Measurements from ENCODE around the gene SLC25A27.

Gene SLC25A27

DNA sequence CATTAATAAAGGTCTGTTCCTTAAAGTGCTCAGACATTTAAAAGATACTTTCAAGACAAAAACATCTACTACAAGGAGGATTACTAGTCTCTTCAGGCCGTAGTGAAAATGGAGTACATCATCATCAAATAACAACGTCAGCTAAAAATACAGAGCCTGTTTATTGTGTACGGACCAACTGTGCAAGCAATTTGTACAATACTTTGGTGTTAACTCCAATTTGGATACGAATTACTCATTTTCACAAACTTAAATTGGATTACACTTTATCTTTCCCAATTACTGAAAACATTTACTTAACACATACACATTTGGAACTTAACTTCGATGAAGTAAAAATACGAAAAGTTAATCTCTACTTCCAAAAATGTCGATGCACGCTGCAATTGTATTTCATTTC is 959 bp upstream of the SLC25A27 start:
- FAIRE-seq, result peak; percentile 64

DNA sequence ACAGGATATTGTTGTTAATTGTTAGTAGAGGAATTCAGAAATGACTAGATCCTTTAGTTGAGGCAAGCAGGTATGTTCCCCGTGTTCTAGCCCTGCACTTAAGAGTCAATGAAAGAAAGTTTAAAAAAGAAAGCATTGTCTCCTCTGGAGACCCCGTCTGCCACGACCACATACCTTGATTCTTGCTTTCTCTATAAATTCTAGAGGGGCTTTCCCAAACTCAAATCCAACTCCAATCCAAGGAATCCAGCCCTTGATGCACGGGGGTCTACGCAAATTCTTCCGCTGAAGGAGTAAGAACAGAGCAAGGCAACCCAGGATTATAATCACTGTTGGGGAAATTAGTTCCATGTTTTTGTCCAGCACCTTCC is 558 bp upstream of the SLC25A27 start:
- FAIRE-seq, result no peak

DNA sequence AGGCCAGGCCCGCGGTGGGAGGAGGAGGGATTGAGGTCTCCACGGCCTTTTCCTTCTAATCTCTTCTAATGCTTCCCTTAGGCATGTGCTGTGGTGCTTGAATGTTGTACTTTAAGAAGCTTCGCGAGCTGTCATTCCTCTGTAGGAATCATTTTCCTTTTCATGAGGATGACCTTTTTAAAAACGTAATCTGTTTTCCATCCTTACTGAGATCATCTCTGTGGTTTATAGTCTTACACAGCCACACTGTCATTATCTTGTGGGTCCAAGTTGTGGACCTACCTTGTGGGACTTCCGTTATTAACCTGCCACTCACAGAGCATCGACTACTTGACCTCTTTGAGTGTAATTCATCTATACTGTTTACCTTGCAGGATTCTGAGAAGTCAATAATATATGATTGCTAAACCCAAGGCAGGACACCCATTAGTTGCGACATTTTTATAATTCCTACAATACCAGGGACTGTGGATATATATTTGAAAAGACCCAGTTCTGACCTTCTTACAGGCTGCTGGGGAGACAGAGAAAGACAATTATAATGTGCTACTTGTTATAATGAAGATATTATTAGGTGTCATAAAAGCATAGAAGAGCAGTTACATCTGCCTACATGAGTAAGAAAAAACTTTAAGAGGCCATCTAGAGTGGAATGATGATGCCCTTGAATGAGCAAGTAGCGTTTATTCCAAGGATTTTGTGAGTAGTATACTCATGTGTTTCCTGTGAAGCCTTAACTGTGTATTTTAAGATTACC is 842 bp downstream of the SLC25A27 start:
- no peak for FAIRE-seq

DNA sequence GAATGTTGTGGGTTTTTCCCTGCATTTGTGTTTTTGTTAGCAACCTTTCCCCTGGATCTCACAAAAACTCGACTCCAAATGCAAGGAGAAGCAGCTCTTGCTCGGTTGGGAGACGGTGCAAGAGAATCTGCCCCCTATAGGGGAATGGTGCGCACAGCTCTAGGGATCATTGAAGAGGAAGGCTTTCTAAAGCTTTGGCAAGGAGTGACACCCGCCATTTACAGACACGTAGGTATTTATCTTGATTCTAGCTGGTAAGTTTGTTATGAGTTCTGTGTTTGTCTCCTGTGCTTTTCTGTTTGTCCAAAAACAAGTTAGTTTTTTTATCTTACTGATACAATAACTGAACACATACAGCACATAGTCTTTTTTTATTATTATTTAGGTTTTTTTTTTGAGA is 3.0 kb downstream of the SLC25A27 start:
- FAIRE-seq, result no peak

DNA sequence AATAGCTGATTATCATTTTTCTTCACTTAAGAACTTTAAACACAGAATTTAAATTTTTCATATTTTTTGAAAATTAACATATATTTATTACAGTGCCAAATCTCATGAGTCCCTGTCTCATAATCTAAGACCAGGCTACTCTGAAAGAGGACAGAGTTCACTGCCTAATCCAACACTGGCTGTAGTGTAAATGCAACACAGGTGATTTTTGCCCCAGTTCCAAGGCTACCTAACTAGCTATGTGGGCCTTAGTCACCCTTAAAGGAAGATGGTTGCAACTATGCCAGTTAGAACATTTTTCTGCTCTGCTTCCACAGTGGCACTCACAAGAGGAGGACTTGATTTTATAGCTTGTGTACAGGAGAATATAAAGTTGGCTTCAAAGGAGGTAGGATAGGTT is 4.9 kb downstream of the SLC25A27 start:
- FAIRE-seq, result no peak

DNA sequence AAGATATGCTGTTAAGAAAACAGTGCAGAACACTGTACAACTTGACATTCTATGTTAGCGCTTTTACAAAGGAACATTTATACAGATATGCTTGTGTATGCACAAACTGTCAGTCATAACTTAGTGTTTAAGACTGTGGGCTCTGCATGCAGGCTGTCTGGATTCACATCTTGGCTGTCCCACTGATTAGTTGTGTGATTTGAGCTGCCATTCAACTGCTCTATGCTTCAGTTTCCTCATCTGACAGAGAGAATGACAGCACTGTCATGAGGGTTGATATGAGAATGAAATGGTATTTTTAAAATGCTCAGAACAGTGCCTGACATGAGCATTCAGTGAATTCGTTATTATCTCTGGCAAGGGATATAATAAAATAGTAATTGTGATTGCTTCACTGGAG is 8.7 kb downstream of the SLC25A27 start:
- FAIRE-seq, result no peak

DNA sequence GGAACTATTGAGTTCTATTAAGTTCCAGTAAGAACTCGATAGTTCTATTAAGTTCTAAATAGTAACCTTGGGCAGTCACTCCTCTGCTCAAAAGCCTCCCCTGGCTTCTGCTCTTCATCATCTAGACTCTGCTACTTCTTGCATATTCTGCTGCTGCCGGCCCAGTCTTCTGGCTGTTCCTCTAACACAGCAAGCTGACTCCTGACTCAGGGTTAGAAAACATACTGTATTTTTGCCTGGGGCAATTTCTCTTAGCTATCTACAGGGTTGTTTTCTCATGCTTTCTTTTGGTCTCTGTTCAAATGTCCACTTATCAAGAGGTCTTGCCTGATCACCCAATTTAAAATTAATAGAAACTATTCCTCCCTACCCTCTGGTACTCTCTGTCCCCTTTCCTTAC is 14.6 kb downstream of the SLC25A27 start:
- no peak for FAIRE-seq

DNA sequence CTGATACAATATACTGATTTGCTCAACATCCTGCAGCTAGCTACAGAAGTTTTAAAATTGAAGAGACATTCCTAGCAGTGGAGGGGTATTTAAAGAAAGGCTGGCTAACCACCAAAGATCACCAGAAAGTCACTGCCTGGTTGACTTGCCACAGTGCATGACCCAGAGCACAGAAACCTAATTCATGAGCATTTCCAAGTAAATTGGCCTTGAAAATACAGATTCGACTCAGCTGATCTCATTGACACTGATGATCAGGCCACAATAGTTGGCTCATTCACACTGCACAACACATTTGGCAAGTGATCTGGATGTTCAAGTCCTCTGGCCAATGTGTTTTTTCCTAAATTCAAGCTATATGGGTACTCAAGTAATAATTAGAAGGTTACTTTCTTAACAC is 21.6 kb downstream of the SLC25A27 start:
- no peak for FAIRE-seq

DNA sequence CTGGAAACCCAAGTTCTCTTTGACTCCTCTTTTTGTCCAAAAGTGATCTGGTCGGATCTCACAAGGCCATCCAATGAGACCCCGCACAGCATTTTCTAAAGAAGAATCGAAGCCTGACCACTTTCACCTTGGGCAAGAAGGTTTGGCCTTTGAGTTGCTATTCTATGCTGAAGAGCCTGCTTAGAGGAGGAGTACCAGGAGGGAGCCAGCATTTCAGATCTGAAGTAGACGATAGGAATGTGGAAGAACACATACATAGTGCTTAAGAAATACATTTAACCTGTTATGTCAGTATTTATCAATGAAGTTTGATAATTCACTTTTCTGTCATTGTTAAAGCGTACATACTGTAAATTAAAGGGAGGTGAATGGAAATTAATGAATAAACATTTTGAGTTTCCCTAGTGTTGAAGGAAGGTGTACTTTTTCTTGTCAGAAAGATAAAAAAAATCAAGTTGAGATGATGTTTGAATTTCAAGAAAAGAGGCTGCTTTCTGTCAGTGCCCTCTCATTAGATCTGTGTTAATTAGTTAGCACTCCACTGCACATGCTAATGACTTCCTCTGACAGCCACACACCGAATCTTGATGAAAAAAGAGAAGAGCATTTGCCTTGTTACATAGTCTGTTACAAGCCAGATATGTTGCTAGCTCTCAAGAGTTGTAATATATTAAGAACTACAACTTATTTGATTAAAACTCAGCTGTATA is 24.0 kb downstream of the SLC25A27 start:
- FAIRE-seq, result no peak

DNA sequence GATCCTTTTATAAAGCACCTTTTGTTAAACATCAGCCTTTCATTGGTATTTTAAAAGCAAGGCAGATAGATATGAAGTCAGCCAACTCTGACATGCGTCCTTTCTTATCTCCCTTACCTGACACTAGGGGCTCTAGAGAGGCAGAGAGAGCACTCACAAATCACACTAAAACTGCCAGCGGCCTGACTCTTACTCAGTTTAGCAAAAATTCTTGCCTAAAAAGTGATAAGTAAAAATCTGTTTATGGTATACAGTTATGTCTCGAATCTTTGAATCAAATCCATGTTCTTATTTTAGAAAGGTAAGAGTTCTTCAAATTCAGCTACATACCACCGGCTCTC is 24.5 kb downstream of the SLC25A27 start:
- FAIRE-seq, result no peak

DNA sequence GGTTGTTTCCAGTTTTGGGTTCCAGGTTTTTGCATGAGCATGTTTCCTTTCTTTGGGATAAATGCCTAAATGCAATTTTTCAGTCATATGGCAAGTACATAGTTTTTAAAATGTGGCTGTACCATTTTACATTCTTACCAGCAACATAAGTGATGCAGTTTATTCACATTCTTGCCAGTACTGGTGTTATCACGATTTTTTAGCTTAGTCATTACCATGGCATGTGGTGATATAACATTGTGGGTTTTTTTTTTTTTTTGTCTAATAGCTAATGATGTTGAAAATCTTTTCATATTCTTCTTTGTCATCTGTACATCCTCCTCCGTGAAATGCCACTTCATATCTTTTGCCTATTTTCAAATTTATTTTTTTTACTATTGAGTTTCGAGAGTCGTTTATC is 32.0 kb downstream of the SLC25A27 start:
- FAIRE-seq, result no peak

DNA sequence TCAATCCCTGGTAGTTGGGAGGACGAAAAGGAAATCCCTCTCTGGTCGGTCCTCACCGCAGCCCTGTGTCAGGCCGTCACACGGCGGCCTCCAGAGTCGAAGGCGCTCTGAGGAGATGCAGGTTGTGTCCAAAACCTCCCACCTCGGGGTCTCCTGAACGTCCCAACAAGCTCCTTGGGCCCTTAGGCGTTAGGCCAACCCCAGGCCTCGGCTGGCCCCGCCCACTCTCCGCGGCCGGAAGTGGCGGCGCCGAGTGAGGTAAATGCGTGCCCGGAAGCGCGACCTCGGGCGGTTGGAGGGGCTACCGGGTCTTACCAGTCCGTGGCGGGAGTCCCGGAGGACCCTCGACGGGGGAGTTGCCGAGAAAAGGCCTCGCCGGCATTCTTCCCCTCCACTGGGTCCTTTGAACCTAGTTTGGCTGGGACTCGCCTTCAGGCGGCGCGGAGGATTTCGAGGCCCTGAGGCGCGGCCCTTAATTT is 34.9 kb downstream of the SLC25A27 start, which contains the start of gene TDRD6:
TDRD6 (plus strand) TSS at position 267 of the 479 bp plus-strand sequence. CDS start 244 bp downstream, outside the sequence.
- FAIRE-seq, result no peak

DNA sequence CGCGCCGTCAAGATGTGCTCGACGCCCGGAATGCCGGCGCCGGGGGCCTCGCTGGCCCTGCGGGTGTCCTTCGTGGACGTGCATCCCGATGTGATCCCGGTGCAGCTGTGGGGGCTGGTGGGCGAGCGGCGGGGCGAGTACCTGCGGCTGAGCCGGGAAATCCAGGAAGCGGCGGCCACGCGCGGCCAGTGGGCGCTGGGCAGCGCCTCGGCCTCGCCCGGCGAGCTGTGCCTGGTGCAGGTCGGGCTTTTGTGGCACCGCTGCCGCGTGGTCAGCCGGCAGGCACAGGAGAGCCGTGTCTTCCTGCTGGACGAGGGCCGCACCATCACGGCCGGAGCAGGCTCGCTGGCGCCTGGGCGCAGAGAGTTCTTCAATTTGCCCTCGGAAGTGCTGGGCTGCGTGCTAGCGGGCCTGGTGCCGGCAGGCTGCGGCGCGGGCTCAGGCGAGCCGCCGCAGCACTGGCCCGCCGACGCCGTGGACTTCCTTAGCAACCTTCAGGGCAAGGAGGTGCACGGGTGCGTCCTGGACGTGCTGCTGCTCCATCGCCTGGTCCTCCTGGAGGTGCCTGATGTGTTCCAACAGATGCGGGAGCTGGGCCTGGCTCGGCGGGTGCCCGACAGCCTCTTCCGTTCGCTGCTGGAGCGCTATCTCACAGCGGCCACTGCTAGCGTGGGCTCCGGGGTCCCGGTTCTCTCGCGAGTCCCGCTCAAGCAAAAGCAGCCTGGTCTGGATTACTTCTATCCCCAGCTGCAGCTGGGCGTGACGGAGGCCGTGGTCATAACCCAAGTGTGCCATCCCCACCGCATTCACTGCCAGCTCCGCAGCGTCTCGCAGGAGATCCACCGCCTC is 35.6 kb downstream of the SLC25A27 start:
- no peak for FAIRE-seq

DNA sequence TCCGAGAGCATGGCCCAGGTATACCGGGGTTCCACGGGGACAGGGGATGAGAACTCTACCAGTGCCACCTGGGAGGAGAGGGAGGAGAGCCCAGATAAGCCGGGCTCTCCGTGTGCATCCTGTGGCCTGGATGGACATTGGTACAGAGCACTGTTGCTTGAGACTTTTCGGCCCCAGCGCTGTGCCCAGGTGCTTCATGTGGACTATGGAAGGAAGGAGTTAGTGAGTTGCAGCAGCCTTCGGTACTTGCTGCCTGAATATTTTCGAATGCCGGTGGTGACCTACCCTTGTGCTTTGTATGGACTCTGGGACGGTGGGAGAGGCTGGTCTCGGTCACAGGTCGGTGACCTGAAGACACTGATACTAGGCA is 36.2 kb downstream of the SLC25A27 start:
- no peak for FAIRE-seq

DNA sequence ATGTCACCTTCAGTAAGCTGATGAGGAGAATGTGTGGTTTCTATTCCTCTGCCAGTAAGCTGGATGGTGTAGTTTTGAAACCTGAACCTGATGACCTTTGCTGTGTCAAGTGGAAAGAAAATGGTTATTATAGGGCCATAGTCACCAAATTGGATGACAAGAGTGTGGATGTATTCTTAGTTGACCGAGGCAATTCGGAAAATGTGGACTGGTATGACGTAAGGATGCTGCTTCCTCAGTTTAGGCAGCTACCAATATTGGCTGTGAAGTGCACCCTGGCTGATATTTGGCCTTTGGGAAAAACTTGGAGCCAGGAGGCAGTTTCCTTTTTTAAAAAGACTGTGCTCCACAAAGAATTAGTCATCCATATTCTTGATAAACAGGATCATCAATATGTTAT is 36.9 kb downstream of the SLC25A27 start:
- no peak for FAIRE-seq

DNA sequence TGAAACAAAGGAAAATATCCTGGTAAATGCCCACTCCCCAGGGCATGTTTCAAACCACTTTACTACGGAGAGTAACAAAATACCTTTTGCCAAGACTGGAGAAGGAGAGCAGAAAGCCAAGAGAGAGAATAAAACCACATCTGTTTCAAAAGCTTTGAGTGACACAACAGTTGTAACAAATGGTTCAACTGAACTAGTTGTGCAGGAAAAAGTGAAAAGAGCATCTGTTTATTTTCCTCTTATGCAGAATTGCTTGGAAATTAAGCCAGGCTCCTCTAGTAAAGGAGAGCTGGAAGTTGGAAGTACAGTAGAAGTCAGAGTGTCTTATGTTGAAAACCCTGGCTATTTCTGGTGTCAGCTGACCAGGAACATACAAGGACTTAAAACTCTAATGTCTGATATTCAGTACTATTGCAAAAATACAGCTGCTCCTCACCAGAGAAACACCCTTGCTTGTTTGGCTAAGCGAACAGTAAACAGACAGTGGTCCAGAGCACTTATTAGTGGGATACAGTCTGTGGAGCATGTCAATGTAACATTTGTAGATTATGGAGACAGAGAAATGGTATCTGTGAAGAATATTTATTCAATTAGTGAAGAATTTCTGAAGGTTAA is 37.5 kb downstream of the SLC25A27 start:
- FAIRE-seq, result no peak

DNA sequence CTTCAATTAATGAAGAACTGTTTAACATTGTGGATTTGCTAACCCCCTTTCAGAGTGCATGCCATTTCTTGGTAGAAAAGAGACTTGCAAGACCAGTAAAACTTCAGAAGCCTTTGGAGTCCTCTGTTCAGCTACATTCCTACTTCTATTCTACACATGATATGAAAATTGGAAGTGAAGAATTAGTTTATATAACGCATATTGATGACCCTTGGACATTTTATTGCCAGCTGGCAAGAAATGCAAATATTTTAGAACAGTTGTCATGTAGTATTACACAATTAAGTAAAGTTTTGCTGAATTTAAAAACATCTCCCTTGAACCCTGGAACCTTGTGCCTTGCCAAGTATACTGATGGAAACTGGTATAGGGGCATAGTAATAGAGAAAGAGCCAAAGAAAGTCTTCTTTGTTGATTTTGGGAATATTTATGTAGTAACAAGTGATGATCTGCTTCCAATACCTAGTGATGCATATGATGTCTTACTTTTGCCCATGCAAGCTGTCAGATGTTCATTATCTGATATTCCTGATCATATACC is 38.2 kb downstream of the SLC25A27 start:
- no peak for FAIRE-seq

DNA sequence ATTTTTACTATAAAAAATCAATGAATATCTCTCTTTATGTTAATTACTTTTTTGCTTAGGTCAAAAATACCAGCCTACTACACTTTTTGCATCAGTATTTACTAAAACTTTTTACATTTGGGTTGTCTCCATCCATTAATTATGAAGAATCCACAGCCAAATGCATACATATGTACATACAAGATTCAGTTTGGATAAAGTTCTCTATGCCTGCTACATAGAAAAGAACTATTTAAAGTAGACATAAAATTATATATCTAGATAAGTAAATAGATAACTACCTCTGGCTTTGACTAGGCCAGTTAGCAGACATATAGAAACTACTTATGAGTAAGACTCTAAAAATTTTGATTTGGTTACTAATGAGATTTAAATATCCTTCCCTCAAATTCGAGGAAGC is 47.2 kb downstream of the SLC25A27 start:
- FAIRE-seq, result no peak

DNA sequence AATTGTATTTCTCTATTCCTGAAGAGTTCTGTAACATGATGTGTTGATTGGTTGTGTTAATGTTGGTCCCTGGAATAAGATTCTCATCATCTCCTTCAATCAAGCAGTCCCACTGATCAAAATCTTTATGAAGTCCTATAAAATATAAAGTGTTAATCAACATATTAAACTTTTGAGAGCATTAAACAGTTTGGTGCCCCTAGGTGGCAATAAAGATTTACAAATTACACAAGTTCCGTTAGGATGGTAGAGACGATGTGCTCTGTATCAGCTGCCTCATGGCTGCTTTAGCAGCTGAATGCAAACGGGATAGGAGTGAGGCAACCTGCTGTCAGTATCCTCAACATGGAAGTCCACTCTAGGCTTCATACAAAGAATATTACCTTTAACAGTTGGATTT is 51.8 kb downstream of the SLC25A27 start:
- no peak for FAIRE-seq

DNA sequence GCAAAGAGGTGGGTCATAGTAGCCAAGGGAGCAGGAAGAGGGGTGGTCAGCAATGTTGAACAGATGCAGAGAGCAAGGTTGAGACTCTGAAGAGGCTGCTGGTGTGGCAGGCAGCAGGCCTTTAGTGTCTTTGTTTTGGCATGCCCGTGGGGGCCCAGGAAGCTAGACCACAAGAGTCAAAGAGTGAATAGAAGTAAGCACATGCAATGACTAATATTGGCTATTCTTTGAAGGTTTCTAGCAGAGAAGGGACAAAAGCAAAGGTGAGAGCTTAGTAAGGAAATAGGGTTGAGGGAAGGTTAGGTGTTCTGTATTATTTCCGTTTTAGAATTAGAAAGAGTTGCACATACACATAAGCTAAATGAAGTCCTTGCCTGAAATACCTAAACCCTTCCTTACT is 53.7 kb downstream of the SLC25A27 start:
- no peak for FAIRE-seq

DNA sequence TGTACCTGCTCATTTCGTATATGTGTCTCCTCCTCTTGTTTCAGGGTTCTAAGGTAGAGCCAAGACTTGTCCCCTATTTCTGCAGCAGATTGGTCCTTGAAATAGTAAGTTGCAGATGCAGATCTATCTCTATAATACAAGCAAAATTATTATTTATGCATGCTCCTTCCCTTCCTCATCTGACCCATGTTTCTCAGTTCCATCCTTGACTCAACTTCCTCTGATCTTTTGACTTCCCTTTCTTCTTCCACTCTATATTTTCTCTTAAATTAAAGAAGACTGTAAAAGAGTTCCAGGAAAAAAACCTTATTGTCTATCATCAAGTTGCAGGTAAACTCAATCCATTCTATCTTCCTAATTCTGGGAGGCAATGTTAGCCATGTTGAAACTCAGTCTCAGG is 58.7 kb downstream of the SLC25A27 start:
- no peak for FAIRE-seq

DNA sequence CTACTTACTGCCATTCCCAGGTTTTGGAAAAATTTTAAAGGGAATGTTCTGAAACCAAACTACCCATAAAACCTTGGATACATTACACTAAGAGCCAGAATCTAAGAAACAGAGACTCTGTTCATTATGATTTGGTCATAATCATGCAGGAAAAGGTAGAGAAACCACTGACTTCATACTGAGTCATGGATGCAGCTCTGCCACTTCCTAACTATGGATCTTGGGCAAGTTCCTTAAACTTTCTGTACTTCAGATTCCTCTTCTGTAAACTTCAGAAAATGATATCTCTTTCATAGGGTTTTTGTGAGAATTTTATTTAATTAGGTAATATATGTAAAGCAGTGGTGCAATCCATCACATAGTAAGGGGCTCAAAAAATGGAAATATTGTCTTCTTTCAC is 62.4 kb downstream of the SLC25A27 start:
- FAIRE-seq, result no peak

DNA sequence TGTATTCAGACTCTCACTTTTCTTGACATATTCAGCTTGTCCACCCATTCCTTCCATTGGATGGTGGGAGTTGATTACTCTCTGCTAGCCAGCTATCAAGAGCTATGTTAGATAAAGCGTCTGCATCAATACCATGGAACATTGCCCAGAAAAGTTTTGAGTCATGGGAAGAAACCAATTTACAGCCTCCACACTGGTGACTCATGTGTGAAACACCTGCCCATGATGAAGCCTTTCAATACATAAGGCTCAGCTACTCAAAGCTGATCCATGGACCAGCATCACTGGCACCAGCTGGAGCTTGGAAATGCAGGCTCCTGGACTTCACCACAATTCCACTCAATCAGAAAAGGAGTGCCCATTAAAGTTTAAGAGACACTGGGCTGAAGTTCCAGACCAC is 66.3 kb downstream of the SLC25A27 start:
- no peak for FAIRE-seq
